ENCODE results near the gene ELL3.
A peak's percentile ranks its signal among the peaks of the same experiment; 100 is the strongest.
"Not testable (repeated sequence)": the region's sequence is repeated elsewhere in the genome, so short reads cannot be mapped to it uniquely, and the experiment has no call there.

ELL3 gene

GRCh38 chr15:43791993-43792760 lies 15.4 kb upstream of the ELL3 start, which contains the start of gene SERF2:
Gene SERF2 (plus strand): TSS chr15:43792320. CDS start chr15:43792377, 57 bp downstream.
- DNase-seq (ENCODE audit: low spot score), result peak; percentile 99

- DNase-seq (ENCODE audit: low spot score), result no peak
Measured at GRCh38 chr15:43789409-43789808, 12.6 kb upstream of the ELL3 start.

- no peak for DNase-seq (ENCODE audit: low spot score)
Measured at GRCh38 chr15:43779016-43779415, 2.2 kb upstream of the ELL3 start.

- DNase-seq (ENCODE audit: low spot score), result peak; percentile 77
Measured at GRCh38 chr15:43777267-43777914, 625 bp upstream of the ELL3 start.

- DNase-seq (ENCODE audit: low spot score), result no peak
Measured at GRCh38 chr15:43776101-43776717, 557 bp downstream of the ELL3 start.

- DNase-seq (ENCODE audit: low spot score), result peak; percentile 24
Measured at GRCh38 chr15:43775411-43775965, 1.3 kb downstream of the ELL3 start.

GRCh38 chr15:43774062-43774461 lies 2.7 kb downstream of the ELL3 start:
- no peak for DNase-seq (ENCODE audit: low spot score)

GRCh38 chr15:43772624-43773023 lies 4.1 kb downstream of the ELL3 start:
- no peak for DNase-seq (ENCODE audit: low spot score)

GRCh38 chr15:43771816-43772215 lies 5.0 kb downstream of the ELL3 start:
- DNase-seq (ENCODE audit: low spot score), result no peak

- peak; percentile 76 for DNase-seq (ENCODE audit: low spot score)
Measured at GRCh38 chr15:43769584-43770228, 7.1 kb downstream of the ELL3 start.

- DNase-seq (ENCODE audit: low spot score), result no peak
Measured at GRCh38 chr15:43763819-43764446, 12.8 kb downstream of the ELL3 start.

- no peak for DNase-seq (ENCODE audit: low spot score)
Measured at GRCh38 chr15:43762824-43763223, 13.9 kb downstream of the ELL3 start.

GRCh38 chr15:43751885-43752284 lies 24.9 kb downstream of the ELL3 start:
- no peak for DNase-seq (ENCODE audit: low spot score)

- DNase-seq (ENCODE audit: low spot score), result no peak
Measured at GRCh38 chr15:43749690-43750345, 26.9 kb downstream of the ELL3 start.

- peak; percentile 51 for DNase-seq (ENCODE audit: low spot score)
Measured at GRCh38 chr15:43748376-43748775, 28.4 kb downstream of the ELL3 start.

GRCh38 chr15:43746903-43747309 lies 29.9 kb downstream of the ELL3 start:
- not testable (repeated sequence) for DNase-seq (ENCODE audit: low spot score)

- DNase-seq (ENCODE audit: low spot score), result peak; percentile 97
Measured at GRCh38 chr15:43746245-43746902, 30.4 kb downstream of the ELL3 start, which contains the start of gene PDIA3. Gene PDIA3 (plus strand): TSS chr15:43746438. CDS start chr15:43746540, 102 bp downstream.

GRCh38 chr15:43735416-43735815 lies 41.4 kb downstream of the ELL3 start:
- no peak for DNase-seq (ENCODE audit: low spot score)

- peak; percentile 45 for DNase-seq (ENCODE audit: low spot score)
Measured at GRCh38 chr15:43728053-43728725, 48.6 kb downstream of the ELL3 start.

GRCh38 chr15:43726306-43726705 lies 50.5 kb downstream of the ELL3 start:
- DNase-seq (ENCODE audit: low spot score), result not testable (repeated sequence)
